ENCODE measurements around the gene CES2.
A peak's percentile ranks its signal among the peaks of the same experiment; 100 is the strongest.
"Not testable (repeated sequence)": the region's sequence is repeated elsewhere in the genome, so short reads cannot be mapped to it uniquely, and the experiment has no call there.

The CES2 gene

GRCh38 chr16:66933776-66934137 is 1.6 kb upstream of the CES2 start:
- Histone ChIP-seq H3K27me3 (ENCODE audit: low read length) (no peaks in the 10 kb centered on the region), H3K79me2 (ENCODE audit: insufficient read depth, low read length) (peaks cover 12% of the 10 kb centered on the region), H3K9ac (ENCODE audit: low read length) (peak overlapping the region; percentile 83), H3K9me2 (replicated peaks; ENCODE audit: insufficient read depth, low read length) (no peaks in the 10 kb centered on the region), H3K27ac (ENCODE audit: low read depth, low read length) (peak overlapping the region; percentile 27), H2AFZ (ENCODE audit: low read depth, low read length, severe bottlenecking) (peak overlapping the region; percentile 76), H3K4me2 (ENCODE audit: low read depth, low read length, poor library complexity, severe bottlenecking) (peak overlapping the region; percentile 64), H4K20me1 (ENCODE audit: low read depth, low read length) (no peaks in the 10 kb centered on the region), H3K4me3 (ENCODE audit: insufficient read depth, low read length, poor library complexity, severe bottlenecking) (peak overlapping the region; percentile 79), H3K36me3 (ENCODE audit: low read length) (no peaks in the 10 kb centered on the region), H3F3A (ENCODE audit: insufficient read depth) (0 out of 2 replicates have a peak, but pooled peaks cover 3% of the 10 kb centered on the region), H3K9me3 (ENCODE audit: insufficient read depth, low read length) (no peaks in the 10 kb centered on the region)
- TF ChIP-seq CTCF (IDR thresholded peaks at IDR 0.05; ENCODE audit: insufficient read depth, low read length, poor library complexity, severe bottlenecking) (no peak), EZH2phosphoT487 (conservative IDR thresholded peaks at IDR 0.05; ENCODE audit: low read length) (no peak)

DNA sequence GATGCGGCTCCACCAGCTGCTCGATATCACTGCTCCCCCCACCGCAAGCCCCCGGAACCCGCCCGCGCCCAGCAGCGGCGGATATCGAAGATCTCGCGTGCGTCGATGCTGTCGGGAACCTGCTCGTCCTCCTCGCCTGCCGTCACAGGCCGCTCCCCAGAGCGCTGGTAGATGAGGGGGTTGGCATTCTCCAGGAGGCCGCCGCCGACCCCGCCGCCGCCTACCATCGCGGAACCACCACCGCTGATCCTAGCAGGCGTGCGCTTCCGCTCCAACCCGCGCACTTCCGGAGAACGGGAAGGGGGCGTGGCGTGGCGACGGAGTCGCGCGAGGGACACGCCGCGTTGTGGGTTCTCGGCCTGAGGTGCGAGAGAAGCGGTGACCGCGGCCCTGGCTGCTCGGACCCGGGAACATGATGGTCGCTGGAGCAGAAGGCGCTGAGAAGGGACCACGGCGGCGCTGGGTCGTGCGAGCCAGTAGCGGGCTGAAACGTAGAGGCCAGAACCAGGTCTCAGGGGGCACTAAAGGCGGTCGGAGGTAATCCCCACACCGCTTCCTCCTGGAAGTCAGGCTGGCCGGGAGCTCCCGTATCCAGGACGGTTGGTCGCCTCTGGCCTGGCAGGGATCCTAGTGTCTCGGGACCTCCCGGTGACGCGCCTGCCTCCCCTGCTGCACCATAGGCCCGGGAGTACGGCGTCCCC is 1.0 kb upstream of the CES2 start, which contains the start of gene CIAO2B:
TSS of gene CIAO2B (minus strand) at position 265 of the 701 bp plus-strand sequence. CDS start at position 227, 38 bp downstream.
- H3K27ac ChIP-seq (ENCODE audit: low read depth, low read length), result peak within 1 kb of the TSS; percentile 27
- H3K4me2 ChIP-seq (ENCODE audit: low read depth, low read length, poor library complexity, severe bottlenecking), result peak within 1 kb of the TSS; percentile 64
- peak within 1 kb of the TSS; percentile 76 for H2AFZ ChIP-seq (ENCODE audit: low read depth, low read length, severe bottlenecking)
- H3K9ac ChIP-seq (ENCODE audit: low read length), result peak within 1 kb of the TSS; percentile 83
- no peaks in the 10 kb centered on the region for H3K27me3 ChIP-seq (ENCODE audit: low read length)
- TF ChIP-seq EZH2phosphoT487 (conservative IDR thresholded peaks at IDR 0.05; ENCODE audit: low read length) (no peak), CTCF (IDR thresholded peaks at IDR 0.05; ENCODE audit: insufficient read depth, low read length, poor library complexity, severe bottlenecking) (no peak)
- 0 out of 2 replicates have a peak, but pooled peaks cover 3% of the 10 kb centered on the region for H3F3A ChIP-seq (ENCODE audit: insufficient read depth)
- no peaks in the 10 kb centered on the region for H3K9me2 ChIP-seq (replicated peaks; ENCODE audit: insufficient read depth, low read length)
- H3K36me3 ChIP-seq (ENCODE audit: low read length), result no peaks in the 10 kb centered on the region
- H3K4me3 ChIP-seq (ENCODE audit: insufficient read depth, low read length, poor library complexity, severe bottlenecking), result peak within 1 kb of the TSS; percentile 79
- no peaks in the 10 kb centered on the region for H4K20me1 ChIP-seq (ENCODE audit: low read depth, low read length)
- no peaks in the 10 kb centered on the region for H3K9me3 ChIP-seq (ENCODE audit: insufficient read depth, low read length)
- peaks cover 12% of the 10 kb centered on the region for H3K79me2 ChIP-seq (ENCODE audit: insufficient read depth, low read length)

GRCh38 chr16:66934839-66935313 is 440 bp upstream of the CES2 start:
- H3K27me3 ChIP-seq (ENCODE audit: low read length); H4K20me1 ChIP-seq (ENCODE audit: low read depth, low read length); H3K9me3 ChIP-seq (ENCODE audit: insufficient read depth, low read length); H3F3A ChIP-seq (ENCODE audit: insufficient read depth); H3K36me3 ChIP-seq (ENCODE audit: low read length); H3K9me2 ChIP-seq (replicated peaks; ENCODE audit: insufficient read depth, low read length): not testable (repeated sequence)
- H2AFZ ChIP-seq (ENCODE audit: low read depth, low read length, severe bottlenecking), result peak overlapping the region; percentile 76
- peak overlapping the region; percentile 27; the same call in 1 of the 2 replicates for H3K27ac ChIP-seq (ENCODE audit: low read depth, low read length)
- peaks cover 12% of the 10 kb centered on the region for H3K79me2 ChIP-seq (ENCODE audit: insufficient read depth, low read length)
- peak overlapping the region; percentile 64 for H3K4me2 ChIP-seq (ENCODE audit: low read depth, low read length, poor library complexity, severe bottlenecking)
- peak overlapping the region; percentile 79 for H3K4me3 ChIP-seq (ENCODE audit: insufficient read depth, low read length, poor library complexity, severe bottlenecking)
- H3K9ac ChIP-seq (ENCODE audit: low read length), result peak overlapping the region; percentile 83

DNA sequence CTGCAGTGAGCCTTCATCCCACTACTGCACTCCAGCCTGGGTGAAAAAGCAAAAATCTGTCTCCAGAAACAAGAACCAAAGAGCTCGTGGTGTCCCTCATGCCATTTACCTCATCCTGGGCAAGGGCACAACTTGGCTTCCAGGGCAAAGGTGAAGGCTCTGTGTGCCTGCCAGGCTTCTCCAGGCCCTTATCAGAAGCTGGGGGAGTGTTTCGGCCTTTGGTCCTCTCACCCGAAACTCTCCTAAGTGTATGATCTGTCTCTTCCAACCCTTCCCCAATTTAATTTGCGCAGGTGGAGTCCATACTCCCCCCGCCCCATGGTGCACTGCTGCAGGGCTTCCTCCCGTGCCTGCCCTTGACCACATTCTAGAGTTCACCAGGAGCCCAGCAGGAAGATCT is 1.1 kb downstream of the CES2 start:
- Histone ChIP-seq H3K4me2 (ENCODE audit: low read depth, low read length, poor library complexity, severe bottlenecking) (no peak overlapping the region), H3F3A (ENCODE audit: insufficient read depth) (0 out of 2 replicates have a peak, but pooled peaks cover 3% of the 10 kb centered on the region), H3K79me2 (ENCODE audit: insufficient read depth, low read length) (peaks cover 12% of the 10 kb centered on the region), H3K9ac (ENCODE audit: low read length) (no peak overlapping the region), H3K36me3 (ENCODE audit: low read length) (no peaks in the 10 kb centered on the region), H3K9me2 (replicated peaks; ENCODE audit: insufficient read depth, low read length) (no peaks in the 10 kb centered on the region), H4K20me1 (ENCODE audit: low read depth, low read length) (no peaks in the 10 kb centered on the region), H3K27ac (ENCODE audit: low read depth, low read length) (no peak overlapping the region), H3K4me3 (ENCODE audit: insufficient read depth, low read length, poor library complexity, severe bottlenecking) (no peak overlapping the region), H2AFZ (ENCODE audit: low read depth, low read length, severe bottlenecking) (no peak overlapping the region), H3K9me3 (ENCODE audit: insufficient read depth, low read length) (no peaks in the 10 kb centered on the region), H3K27me3 (ENCODE audit: low read length) (no peaks in the 10 kb centered on the region)
- TF ChIP-seq CTCF (IDR thresholded peaks at IDR 0.05; ENCODE audit: insufficient read depth, low read length, poor library complexity, severe bottlenecking), result no peak
- TF ChIP-seq EZH2phosphoT487 (conservative IDR thresholded peaks at IDR 0.05; ENCODE audit: low read length), result no peak
